Activated CD8-positive, alpha-beta memory T cell treated with anti-CD3 and anti-CD28 coated beads for 24 hours (primary cell): ENCODE measurements around the gene AVPR1B.

ENCODE experiments used
- DNase-seq: peaks from one replicate; pipeline ENCODE4 v3.0.0-alpha.2; 2020

The AVPR1B gene, protein sequence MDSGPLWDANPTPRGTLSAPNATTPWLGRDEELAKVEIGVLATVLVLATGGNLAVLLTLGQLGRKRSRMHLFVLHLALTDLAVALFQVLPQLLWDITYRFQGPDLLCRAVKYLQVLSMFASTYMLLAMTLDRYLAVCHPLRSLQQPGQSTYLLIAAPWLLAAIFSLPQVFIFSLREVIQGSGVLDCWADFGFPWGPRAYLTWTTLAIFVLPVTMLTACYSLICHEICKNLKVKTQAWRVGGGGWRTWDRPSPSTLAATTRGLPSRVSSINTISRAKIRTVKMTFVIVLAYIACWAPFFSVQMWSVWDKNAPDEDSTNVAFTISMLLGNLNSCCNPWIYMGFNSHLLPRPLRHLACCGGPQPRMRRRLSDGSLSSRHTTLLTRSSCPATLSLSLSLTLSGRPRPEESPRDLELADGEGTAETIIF

DNA sequence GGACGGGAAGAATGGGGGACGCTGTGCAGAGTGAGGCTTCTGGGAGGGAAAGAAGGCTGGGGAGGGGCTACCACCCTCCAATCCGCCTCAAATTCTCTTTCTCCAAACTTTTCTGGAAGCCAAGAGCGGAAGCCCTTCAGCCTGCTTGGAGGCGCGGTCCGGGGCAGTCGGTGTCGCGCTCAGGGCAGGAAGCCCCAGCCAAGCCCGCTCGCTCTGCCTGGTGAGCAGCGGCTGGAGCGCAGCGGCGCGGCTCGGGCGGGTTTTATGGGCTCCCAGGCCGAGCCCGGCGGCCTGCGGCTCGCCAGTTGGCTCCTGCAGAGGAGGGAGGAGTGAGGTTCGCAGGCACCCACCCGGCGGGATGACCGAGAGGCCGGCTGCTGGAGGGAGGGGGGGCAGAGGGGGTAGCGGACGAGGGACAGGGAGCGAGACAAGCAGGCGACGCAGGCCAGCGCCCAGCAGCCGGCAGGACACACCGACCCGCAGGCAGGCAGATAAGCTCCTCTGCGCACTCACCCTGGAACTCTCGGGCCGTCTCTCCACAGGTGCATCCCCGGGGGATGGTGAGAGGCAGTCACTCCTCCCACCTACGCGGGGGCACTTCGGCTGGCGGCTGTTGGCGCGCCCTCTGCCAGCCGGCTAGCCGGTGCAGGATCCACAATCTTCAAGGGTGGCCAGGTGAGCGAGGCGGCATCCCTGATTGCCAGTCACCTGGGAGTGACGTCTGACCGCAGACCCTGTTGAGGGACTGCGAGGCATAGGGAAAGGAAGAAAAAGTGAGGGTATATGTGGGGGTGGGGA, at the start of gene AVPR1B:
TSS of gene AVPR1B (minus strand) at position 238 of the 798 bp plus-strand sequence. CDS start 498 bp downstream, outside the sequence.
- no peak for DNase-seq

DNA sequence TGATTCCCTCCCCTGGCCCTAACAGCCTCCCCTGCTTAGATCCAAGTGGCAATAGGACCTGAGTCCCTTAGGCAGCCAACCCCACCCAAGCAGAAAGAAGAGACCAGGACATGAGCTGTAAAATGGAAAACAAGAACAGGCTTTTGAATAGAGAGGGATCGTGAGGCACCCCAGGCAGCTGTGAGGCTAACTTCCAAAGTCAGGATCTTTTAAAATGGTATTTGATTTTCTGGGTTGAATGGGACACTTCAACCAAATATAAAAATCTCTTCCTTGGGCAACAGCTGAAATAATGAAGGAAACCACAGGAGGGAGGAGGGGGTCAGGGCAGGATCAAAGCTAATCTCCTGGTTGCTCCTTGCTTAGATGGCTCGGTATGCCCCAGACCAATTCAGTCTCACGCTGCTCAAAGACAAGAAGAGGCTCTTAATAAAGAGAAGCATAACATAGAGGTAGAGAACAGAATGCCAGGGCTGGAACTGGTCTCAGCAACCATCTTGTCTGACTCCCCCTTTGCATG, 28.6 kb upstream of the AVPR1B start:
- no peak for DNase-seq

DNA sequence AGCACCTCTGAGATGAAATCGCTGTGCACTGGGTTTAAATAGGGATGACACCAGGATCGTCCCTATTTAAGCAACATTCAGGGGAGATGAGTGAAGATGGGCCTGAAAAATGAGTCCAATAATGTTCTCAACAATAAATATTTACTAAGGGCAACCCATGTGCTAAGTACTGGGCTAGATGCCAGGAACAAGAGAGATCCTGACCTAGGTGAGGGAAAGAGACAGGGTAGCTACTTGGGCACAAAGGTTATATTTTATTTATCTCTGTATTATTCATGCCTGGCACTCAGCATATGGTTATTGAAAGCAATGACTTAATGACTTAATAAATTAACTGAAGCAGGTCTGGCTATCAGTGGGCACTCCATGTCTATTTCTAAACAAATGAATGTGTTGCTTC, 27.4 kb upstream of the AVPR1B start:
- DNase-seq: no peak

DNA sequence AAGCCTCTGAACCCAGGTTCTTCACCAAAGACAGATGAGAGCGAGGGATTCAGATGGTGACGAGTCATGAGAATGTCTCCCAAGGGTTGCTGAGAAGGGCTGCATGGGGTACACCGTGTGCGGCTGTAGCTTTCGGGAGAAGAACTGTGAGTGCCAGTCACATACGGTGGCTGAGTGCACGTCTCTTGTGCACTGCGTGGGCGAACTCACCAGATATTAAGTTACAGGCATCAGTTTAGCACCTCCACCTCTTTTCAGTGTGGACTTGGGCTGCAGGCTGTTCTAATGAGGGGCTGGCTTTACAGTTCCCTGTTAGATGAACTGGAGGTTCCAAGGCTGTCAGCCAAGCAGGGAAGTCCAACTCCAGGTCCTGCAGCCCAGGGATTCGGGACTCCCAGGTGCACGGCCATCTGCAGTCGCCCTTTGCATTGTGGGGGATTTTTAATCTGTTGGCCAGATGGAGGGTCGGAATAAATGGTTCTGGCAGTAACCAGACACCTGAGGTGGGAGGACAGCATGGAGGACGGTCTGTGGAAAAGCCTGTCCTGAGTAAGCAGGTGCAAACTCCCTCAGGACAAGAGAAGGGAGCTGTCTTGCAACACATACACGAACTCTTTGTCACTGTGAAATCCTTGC, 26.5 kb upstream of the AVPR1B start:
- DNase-seq: no peak

DNA sequence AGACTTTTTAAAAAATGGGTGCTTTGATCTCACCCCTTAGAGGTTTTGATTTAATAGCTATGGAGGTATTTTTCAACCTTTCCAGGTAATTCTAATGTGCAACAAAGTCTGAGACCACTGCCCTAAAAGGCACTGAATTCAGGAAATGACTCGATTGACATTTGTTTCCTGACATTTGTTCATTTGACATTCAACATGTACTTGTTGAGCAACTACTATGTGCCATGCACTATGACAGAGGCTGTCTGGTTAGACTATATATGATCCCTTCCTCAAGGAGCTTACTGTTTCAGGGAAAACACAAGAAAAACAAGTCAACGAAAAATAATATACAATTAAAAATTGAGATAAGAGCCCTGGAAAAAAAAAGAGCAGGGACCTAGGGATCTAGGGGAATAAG, 25.6 kb upstream of the AVPR1B start:
- DNase-seq: no peak

DNA sequence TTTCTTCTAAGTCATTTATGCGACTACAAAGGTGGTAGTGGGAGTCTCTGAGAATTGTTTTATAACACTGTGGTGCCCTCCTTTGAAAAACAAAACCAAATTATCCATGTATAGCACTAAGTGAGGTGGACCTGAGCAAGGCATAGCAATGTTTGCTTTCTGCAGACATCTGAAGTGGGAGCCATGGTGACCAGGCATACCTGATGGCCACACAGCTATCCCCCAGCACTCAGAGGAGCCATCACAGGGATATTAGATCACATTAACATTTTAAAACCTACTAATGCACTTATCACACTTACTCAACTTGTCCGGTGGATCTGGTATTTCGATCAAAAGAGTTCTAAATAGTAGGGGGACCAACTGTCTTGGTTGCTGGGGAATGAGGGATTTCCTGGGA, 24.8 kb upstream of the AVPR1B start:
- DNase-seq: no peak

DNA sequence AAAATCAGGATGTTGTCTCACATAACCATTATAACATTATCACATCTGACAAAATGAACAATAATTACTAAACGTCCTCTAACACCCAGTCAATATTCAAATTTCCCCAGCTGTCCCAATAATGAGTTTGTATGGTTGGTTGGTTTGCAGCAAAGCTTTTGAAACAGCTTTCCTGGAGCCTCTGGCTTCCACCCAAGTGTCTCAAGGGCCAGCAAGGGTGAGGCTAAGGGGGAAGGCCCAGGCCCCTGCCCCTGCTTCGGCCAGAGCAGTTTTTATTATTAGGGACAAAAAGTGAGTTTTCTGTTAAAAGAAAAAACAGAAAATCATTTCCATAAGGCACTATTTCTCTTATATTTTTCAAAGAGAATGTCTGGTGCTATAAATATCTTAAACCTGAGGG, 19.1 kb upstream of the AVPR1B start:
- DNase-seq: no peak

DNA sequence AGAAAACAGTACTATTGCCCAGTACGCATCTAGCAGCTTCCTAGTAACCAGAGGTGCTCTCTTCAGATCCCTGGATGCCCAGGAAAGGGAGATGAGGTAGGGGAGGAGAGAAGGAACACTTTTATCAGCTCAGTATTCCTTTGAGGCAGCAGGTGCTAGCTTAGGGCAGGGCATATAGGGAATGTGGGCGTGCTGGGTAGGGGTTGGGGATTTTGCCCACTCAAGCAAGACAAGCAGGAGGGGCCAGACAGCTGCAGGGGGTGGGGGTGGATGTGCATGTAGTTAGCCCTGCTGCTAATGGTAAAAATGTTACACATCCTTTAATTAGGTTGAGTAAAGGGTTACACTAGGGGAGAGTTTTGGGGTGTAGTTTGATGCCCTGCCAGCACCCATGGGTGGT, 18.1 kb upstream of the AVPR1B start:
- DNase-seq: no peak

DNA sequence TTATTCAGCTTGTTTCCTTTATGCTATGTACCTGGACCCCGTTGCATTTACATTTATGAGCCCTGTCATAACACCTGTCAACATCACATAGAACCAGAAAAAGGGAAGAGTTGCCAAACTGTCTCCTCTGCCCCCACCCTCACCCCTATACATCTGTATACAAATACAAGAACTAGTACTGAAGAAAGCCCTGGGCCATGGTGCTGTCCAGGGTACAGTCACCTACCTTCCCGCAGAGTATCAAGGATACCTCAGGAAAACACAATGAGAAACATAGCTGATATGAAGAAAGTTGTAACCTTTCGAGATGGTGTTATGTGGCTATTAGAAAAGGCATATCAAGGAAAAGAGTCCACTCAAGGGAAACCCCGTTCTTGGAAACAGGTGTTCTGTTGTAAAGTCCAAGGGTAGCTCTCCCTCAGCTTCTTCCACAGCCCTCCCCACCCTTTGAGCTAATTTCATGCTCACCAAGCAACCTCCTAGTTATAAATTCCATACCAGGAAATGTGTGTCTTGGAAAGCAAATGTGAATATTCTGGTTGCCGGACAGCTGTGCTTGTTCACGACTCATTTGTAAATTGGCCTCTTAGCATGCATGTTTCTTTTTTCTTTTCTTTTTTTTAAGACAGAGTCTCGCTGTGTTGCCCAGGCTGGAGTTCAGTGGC, 16.7 kb upstream of the AVPR1B start:
- no peak for DNase-seq

DNA sequence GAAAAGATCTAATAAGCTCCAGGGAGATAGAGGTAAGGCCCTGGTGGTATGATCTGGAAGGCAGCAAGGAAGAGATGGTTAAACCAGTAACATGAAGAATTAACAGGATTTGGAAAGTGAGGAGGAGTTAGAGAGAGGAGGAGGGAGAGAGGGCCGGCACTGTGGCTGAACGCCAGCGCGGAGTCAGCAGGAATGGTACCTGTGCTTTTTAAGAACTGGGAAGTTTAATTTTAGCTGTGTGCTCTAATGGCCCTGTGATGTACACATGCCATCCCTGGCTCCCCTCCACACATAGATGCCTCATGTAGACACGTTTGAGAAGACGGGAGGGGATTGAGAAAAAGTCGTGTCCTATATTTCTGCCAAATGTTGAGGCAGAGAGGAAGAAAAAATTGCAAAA, 13.8 kb upstream of the AVPR1B start:
- DNase-seq: no peak

DNA sequence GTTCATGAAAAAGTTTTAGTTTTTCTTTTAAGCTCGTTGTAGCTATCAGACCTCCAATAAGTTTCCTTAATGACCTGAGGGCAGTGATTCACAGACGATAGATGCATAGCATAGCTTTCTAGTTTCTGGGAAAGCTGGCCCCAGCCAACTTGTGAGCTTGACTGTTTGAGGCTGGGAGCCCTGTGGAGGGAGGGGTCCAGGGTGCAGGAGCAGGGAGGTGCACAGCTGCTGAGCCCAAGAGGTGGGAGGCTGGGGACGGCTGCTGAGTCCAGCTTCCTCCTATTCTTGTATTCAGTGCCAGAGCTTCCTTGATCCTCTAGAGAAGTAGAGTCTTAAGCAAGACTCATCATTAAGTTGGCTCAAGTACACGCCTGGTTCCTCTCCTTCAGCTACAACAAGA, 11.0 kb upstream of the AVPR1B start:
- no peak for DNase-seq

DNA sequence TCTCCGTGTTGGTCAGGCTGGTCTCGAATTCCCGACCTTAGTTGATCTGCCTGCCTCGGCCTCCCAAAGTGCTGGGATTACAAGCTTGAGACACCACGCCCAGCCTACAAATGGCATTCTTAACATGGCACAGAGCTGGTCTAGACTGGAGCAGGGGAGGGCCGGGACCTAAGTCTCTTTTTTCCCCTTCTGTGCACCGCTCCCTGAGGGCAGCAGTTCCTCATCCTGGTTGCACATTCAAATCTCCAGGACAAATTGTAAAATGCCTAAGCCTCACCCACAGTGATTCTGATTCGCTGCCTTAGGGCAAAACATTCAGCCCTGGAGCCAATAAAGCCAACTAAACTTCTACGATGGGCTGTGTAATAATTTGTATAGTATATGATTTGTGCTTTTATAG, 10.1 kb upstream of the AVPR1B start:
- no peak for DNase-seq

DNA sequence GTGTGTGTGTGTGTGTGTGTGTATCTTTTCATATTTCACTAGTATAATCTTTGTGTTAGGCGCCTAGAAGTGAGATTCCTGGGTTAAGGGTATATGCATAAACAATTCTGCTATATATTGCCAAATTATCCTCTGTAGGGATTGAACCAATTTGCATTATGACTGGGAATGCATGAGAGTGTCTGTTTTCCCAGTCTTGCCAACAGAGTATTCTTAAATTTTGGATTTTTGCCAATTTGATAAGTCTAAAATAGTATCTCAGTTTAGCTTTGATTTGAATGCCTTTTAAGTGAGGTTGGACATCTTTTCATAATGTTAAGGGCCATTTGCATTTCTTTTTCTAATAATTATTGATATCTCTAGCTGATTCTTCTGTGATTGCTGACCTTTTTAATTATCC, 8.2 kb upstream of the AVPR1B start:
- no peak for DNase-seq

DNA sequence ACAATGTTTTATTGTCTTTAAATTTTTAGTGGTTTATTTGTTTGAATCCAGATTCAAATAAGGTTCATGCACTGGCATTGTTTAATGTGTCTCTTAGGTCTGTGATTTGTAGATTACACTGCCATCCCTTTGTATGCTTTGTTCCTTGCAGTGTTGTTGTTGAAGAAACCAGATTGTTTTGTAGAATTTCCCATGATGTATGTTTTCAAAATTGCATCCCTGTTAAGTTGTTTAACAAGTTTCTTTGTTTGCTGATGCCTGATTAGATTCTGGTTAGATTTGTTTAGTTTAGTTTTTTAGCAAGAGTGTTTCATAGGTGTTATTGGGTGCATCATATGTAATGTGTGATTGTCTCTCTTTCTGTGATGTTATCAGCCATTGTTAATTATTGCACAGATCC, 5.5 kb upstream of the AVPR1B start:
- DNase-seq: no peak

DNA sequence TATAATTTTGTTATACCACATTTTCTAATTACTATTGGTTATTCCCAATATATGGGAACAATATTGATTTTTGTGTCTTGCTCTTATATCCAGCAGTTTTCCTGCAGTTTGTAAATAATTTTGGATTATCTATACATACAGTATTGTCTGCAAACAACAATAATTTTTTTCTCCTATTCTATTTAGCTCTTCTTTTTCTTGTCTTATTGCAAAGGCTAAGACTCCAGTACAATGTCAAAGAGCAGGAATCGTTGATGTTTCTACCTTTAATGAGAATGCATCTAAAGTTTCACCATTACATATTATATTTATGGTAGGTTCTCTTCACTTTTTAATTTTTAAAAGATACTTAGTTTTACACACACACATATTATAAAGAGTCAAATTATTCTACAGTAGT, 4.1 kb upstream of the AVPR1B start:
- no peak for DNase-seq

DNA sequence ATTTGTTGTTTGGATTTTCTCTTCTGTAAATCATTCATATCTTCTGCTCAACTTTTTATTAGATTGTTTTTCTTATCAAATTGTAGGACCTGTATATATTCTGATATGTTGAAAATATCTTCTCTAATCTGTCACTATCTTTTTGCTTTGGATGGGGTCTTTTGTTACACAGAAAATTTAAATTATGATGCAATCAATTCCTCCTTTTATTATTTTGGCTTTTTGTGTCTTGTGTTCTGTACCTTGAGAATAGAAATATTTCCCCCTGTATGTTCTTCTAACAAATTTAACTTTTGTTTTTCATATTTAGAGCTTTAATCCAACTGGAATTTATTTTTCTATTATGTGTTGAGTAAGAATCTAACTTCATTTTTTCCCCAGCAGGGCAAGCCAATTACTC, 3.2 kb upstream of the AVPR1B start:
- no peak for DNase-seq

DNA sequence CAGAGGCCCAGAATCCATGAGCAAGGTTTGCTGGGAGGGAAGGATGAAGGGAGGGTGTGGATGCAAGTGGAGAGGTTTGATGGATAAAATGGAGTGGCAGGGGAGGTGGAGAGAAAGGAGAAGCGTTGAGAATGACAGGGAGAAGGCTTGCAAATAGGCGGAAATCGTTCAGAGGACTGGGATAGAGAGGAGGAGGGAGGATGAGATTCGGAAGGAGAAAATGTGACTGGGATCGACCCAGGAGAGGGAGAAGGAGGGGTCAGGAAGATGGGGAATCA, 376 bp downstream of the AVPR1B start:
- no peak for DNase-seq

DNA sequence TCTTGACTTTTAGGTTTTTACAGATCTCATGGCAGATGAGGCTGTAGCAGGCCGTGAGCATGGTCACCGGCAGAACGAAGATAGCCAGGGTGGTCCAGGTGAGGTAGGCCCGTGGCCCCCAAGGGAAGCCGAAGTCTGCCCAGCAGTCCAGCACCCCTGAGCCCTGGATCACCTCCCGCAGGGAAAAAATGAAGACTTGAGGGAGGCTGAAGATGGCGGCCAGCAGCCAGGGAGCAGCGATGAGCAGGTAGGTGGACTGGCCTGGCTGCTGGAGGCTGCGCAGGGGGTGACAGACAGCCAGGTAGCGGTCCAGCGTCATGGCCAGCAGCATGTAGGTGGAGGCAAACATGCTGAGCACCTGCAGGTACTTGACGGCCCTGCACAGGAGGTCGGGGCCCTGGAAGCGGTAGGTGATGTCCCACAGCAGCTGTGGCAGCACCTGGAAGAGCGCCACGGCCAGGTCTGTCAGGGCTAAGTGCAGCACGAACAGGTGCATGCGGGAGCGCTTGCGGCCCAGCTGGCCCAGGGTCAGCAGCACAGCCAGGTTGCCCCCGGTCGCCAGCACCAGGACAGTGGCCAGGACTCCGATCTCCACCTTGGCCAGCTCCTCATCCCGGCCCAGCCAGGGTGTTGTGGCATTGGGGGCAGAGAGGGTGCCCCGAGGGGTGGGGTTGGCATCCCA, 856 bp downstream of the AVPR1B start:
- no peak for DNase-seq

DNA sequence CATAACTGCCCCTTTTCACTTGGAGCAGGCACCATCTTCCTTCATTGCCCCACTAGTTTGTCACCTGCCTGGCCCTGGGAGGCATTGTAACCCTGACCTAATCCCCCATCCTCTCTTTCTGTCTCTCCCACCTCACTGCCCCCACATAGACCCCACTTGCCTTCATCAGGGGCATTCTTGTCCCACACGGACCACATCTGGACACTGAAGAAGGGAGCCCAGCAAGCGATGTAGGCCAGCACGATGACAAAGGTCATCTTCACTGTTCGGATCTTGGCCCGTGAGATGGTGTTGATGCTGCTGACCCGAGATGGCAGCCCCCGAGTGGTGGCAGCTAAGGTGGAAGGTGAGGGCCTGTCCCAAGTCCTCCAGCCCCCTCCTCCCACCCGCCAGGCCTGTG, 1.4 kb downstream of the AVPR1B start:
- no peak for DNase-seq

DNA sequence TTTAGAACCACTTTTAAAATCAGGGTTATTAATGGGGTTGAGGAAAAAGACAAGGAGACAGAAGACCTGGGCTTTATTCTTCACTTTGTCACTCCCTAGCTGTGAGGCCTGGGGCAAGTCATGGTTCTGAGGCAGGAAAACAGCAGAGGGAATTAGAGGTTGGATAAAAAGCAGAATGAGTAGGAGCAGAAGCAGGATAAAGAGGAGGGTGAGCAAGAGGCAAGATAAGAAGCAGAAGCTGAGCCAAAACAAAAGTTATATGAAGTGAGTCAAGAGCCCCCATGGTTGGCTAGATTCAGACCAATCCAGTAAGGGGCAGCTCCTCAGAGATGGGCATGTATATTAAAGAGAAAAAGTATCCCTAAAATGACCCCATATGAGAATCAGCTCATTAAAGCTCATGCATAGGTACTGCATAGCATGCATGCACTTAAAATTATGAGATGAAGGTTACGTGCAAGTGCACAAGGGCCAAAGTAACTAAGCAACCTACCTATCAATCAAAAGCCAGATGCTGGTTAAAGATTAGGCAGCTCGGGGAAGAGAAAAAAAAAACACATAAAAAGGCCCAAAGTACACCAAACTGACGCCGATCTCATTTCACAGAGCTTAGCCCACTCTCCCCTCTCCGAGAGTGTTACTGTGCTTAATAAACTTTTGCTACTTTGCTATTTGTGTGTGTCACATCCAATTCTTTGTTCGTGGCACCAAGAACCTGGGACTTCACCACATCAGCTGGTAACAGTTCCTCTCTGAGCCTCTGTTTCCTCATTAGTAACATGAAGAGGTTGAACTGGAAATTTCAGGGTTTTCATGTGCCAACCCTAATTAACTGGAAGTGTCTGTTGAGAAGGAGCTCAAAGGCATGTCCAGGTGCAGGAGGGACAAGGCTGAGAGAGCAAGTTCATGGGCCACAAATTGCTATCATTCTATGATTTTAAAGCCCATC, 2.2 kb downstream of the AVPR1B start:
- DNase-seq: no peak

DNA sequence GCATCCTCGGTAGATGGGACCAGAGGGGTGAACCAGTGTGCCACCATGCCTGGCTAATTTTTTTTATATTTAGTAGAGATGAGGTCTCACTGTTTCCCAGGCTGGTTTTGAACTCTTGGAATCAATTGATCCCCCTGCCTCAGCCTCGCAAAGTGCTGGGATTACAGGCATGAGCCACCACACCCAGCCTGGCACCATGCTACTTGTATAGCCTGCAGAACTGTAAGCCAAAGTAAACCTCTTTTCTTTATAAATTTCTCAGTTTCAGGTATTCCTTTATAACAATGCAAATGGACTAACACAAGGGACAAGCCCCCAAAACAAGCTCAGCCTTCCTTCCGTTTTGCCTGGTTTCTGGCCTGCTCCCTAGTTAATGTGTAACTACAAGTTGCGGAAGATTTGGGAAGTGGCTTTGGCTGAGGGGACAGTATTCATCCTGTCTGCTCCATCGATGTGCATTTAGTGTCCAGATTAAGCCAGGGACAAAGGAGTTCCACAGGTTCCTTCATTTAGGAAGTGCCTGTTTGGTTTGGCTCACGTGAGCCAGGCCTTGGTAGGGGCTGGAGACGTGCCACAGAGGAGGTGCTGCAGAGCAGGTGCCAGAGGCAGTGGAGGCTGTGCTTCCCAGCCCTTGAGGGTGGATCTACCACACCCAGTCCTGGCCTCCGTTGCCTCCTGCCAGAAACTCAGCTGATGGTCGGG, 4.4 kb downstream of the AVPR1B start:
- DNase-seq: no peak
